Thoracic aorta (tissue), 2 donors: ENCODE data around the gene NACA2. TPM values are rescaled to one million over a fixed set of nuclear protein-coding genes. Genes with fewer than 3 reads are reported as not detected.
A peak's percentile ranks its signal among the peaks of the same experiment; 100 is the strongest.
"Not testable (repeated sequence)": the region's sequence is repeated elsewhere in the genome, so short reads cannot be mapped to it uniquely, and the experiment has no call there.

Experiments used
- ATAC-seq: fragments of 150-250 bp; one replicate; pipeline ENCODE4 v1.8.0; 2017; ENCODE audit warnings: low read depth; ENCODE audit not compliant: insufficient number of reproducible peaks, low FRiP score
- DNase-seq: peaks from one replicate; pipeline ENCODE4 v3.0.0-alpha.2; 2020; ENCODE audit warnings: low spot score
- H3K27ac ChIP-seq, 2 donors: fragments of 200-600 bp; sonication (generic); 1 replicate in 1 of 2; 2 replicates in 1 of 2; pipeline ENCODE4 v1.5.1; 2016; ENCODE audit warnings: mild to moderate bottlenecking in 2 of 2, moderate library complexity in 2 of 2
- H3K27me3 ChIP-seq: fragments of 200-600 bp; sonication (generic); replicated peaks from 2 replicates; pipeline ENCODE4 v1.6.0; 2016; ENCODE audit warnings: mild to moderate bottlenecking; ENCODE audit not compliant: insufficient read depth
- H3K36me3 ChIP-seq: fragments of 200-600 bp; sonication (generic); one replicate; pipeline ENCODE4 v1.5.1; 2016
- H3K4me1 ChIP-seq, 2 donors: fragments of 200-600 bp; sonication (generic); 1 replicate in 1 of 2; 2 replicates in 1 of 2; pipeline versions ENCODE4 v1.5.1 to v1.6.0; 2016; ENCODE audit warnings: low read depth in 2 of 2, mild to moderate bottlenecking in 1 of 2; ENCODE audit not compliant: control insufficient read depth in 1 of 2
- H3K4me3 ChIP-seq: fragments of 200-600 bp; sonication (generic); 2 replicates; pipeline ENCODE4 v1.5.1; 2016; ENCODE audit warnings: mild to moderate bottlenecking
- H3K9me3 ChIP-seq: fragments of 200-600 bp; sonication (generic); 2 replicates; pipeline ENCODE4 v1.5.1; 2016
- total RNA-seq, 2 donors: library from RNA; depleted of rRNA; stranded (reverse); fragments of >200 nt; gene quantifications; one replicate each; pipeline versions ENCODE4 v1.1.0 to v1.2.3, GENCODE V29; 2016
- TF ChIP-seq, protein P1 (sequence below): fragments of 200-600 bp; sonication (generic); IDR thresholded peaks from one replicate; pipeline ENCODE4 v1.5.1; 2019; ENCODE audit warnings: antibody characterized with exemption

NACA2 gene
- total RNA-seq, 2 donors from 2014 or later, result not detected

DNA sequence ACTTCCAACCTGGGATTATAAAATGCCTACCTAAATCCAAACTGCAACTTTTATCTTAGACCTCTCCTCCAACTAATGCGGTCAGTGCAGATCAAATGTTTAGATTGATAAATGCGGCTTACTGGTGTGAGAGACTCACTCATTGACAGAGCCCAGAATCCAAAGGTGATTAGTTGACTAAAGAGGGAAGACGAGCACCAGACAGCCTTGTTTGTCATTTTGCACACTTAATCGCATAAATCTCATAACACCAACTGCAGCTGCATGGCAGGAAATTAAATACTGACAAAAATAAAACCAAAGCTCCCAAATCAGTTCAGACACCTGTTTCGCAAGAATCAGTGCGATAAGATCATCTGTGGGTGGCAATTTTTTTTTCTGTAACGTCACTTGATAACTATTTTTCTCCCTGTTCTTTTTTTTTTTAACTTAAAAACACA lies 35.9 kb downstream of the NACA2 start:
- H3K36me3 ChIP-seq, result no peaks in the 10 kb centered on the region
- H3K27ac ChIP-seq, result no peak overlapping the region
- ATAC-seq (no peak), DNase-seq (no peak)
- no peaks in the 10 kb centered on the region for H3K27me3 ChIP-seq
- no peaks in the 10 kb centered on the region for H3K4me1 ChIP-seq
- TF ChIP-seq, protein P1, sequence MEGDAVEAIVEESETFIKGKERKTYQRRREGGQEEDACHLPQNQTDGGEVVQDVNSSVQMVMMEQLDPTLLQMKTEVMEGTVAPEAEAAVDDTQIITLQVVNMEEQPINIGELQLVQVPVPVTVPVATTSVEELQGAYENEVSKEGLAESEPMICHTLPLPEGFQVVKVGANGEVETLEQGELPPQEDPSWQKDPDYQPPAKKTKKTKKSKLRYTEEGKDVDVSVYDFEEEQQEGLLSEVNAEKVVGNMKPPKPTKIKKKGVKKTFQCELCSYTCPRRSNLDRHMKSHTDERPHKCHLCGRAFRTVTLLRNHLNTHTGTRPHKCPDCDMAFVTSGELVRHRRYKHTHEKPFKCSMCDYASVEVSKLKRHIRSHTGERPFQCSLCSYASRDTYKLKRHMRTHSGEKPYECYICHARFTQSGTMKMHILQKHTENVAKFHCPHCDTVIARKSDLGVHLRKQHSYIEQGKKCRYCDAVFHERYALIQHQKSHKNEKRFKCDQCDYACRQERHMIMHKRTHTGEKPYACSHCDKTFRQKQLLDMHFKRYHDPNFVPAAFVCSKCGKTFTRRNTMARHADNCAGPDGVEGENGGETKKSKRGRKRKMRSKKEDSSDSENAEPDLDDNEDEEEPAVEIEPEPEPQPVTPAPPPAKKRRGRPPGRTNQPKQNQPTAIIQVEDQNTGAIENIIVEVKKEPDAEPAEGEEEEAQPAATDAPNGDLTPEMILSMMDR, result no peak
- no peak overlapping the region for H3K4me3 ChIP-seq
- H3K9me3 ChIP-seq, result no peaks in the 10 kb centered on the region

DNA sequence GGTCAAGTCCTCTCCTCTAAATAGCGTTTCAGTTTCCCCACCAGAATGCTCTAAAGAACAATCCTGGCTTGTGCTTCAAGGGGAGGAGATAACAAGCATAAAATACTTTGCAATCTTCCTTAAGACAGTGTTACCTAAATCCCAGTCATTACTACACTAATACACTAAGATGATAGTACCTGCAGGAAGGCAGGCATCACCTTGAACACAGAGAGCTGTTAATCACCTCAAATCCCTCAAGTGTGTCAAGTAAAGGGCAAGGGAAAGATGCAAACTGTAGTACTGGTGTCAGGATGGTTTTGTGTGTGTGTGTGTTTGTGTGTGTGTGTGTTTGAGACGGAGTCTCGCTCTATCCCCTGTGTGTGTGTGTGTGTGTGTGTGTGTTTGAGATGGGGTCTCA lies 36.8 kb downstream of the NACA2 start:
- TF ChIP-seq, protein P1, result no peak
- DNase-seq, result no peak
- no peak overlapping the region for H3K27ac ChIP-seq
- no peaks in the 10 kb centered on the region for H3K27me3 ChIP-seq
- H3K4me1 ChIP-seq, result no peaks in the 10 kb centered on the region
- no peaks in the 10 kb centered on the region for H3K36me3 ChIP-seq
- no peak overlapping the region for H3K4me3 ChIP-seq
- ATAC-seq, result no peak
- H3K9me3 ChIP-seq, result no peaks in the 10 kb centered on the region

DNA sequence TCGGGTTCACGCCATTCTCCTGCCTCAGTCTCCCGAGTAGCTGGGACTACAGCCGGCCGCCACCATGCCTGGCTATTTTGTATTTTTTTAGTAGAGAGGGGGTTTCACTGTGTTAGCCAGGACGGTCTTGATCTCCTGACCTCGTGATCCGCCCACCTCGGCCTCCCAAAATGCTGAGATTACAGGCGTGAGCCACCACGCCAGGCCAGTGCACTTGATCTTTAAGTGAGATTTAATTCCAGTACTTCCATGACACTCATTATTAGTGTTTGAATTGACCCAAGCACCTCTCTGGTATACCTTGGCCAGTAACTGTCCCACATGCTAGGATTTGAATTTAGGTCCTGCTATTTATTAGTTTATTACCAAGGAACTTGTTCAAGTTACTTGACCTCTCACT lies 38.5 kb downstream of the NACA2 start:
- not testable (repeated sequence) for H3K4me1 ChIP-seq, H3K27me3 ChIP-seq, H3K9me3 ChIP-seq, H3K27ac ChIP-seq, H3K4me3 ChIP-seq, DNase-seq, ATAC-seq, H3K36me3 ChIP-seq

DNA sequence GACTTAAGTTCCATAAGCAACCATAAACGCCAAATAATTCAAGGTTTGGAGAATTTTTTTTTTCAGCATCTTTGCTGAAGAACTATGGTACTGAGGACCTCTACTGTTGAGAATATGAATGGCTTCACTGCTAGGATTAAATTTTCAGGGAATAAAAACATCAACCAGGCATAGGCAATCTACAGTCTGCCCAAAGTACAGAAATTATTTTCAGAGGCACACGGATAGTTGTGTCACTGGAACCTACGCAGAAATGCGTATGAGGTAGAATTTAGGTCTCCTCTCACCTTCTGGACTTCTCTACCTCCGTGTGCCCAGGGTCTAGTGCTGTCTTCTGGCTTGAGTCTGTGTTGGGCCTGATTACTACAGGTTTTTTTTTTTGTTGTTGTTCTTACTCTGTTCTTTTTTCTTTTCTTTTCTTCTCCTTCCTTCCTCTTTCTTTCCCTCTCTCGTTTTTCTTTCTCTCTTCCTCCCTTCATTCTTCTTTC lies 39.7 kb downstream of the NACA2 start:
- no peaks in the 10 kb centered on the region for H3K36me3 ChIP-seq
- no peaks in the 10 kb centered on the region for H3K9me3 ChIP-seq
- H3K4me3 ChIP-seq, result no peak overlapping the region
- TF ChIP-seq, protein P1, result peak; percentile 60
- H3K27ac ChIP-seq, result no peak overlapping the region
- DNase-seq, result no peak
- H3K4me1 ChIP-seq, result no peaks in the 10 kb centered on the region
- no peaks in the 10 kb centered on the region for H3K27me3 ChIP-seq
- ATAC-seq, result no peak

DNA sequence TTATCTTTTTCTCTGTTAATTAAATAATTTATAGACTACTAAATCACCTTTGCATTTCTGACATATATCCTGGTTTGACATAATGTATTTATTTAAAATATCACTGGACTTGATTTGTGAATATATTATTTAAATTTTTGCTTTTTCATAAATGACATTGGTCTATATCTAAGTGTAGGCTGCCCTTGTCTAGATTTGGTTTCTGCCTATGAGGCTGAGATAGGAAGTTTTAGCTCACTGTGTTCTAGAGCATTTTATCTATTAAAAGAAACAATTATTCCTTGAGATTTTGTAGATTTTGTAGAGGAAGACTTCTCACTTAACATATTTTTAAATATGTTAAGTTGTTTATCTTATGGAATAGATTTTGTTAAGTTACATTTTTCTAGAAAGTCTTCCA lies 43.9 kb downstream of the NACA2 start:
- Histone ChIP-seq H3K4me3 (no peak overlapping the region), H3K36me3 (no peaks in the 10 kb centered on the region), H3K27ac (no peak overlapping the region), H3K27me3 (no peaks in the 10 kb centered on the region), H3K9me3 (no peaks in the 10 kb centered on the region), H3K4me1 (no peaks in the 10 kb centered on the region)
- ATAC-seq (no peak), DNase-seq (no peak)
- TF ChIP-seq, protein P1, result no peak

DNA sequence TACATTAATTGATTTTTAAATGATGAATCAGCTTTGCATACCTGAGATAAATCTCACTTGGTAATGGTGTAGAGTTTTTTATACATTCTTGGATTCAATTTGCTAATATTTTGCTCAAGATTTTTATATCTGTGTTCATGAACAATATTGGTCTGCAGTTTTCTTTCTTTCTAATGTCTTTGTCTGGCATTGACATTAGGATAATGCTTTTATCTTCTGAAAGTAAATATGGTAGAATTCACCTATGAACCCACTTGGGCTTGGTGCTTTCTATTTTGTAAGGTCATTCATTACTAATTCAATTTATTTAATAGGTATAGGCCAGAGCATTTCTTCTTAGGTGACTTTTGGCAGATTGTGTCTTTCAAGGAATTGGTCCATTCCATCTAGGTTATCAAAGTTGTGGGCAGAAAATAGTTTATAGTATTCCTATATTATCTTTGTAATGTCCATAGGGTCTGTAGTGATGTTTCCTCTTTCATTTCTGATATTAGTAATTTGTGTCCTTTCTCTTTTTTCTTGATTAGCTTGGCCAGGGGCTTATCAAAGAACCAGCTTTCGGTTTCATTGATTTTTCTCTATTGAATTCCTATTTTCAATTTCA lies 45.6 kb downstream of the NACA2 start:
- TF ChIP-seq, protein P1, result no peak
- Histone ChIP-seq H3K36me3 (no peaks in the 10 kb centered on the region), H3K9me3 (peaks cover 4% of the 10 kb centered on the region), H3K4me1 (no peaks in the 10 kb centered on the region), H3K27ac (no peak overlapping the region), H3K4me3 (no peak overlapping the region), H3K27me3 (no peaks in the 10 kb centered on the region)
- no peak for ATAC-seq
- no peak for DNase-seq
